Aortic smooth muscle cell (primary cell): Measurements from ENCODE around the gene CENPH. TPM values are rescaled to one million over a fixed set of nuclear protein-coding genes. Genes with fewer than 3 reads are reported as not detected.

ENCODE experiments used
- total RNA-seq: library from RNA; depleted of rRNA; stranded (reverse); fragments of >200 nt; gene quantifications from 2 replicates; pipeline ENCODE4 v1.2.3, GENCODE V29; 2014

The CENPH gene, protein sequence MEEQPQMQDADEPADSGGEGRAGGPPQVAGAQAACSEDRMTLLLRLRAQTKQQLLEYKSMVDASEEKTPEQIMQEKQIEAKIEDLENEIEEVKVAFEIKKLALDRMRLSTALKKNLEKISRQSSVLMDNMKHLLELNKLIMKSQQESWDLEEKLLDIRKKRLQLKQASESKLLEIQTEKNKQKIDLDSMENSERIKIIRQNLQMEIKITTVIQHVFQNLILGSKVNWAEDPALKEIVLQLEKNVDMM
- 12.6 and 14.0 TPM in 2 replicates for total RNA-seq

GRCh38 chr5:69189162-69190086, at the start of gene CENPH:
Gene CENPH, plus strand, starts transcription at chr5:69189583. Its CDS starts 52 bp downstream, at chr5:69189635.

DNA sequence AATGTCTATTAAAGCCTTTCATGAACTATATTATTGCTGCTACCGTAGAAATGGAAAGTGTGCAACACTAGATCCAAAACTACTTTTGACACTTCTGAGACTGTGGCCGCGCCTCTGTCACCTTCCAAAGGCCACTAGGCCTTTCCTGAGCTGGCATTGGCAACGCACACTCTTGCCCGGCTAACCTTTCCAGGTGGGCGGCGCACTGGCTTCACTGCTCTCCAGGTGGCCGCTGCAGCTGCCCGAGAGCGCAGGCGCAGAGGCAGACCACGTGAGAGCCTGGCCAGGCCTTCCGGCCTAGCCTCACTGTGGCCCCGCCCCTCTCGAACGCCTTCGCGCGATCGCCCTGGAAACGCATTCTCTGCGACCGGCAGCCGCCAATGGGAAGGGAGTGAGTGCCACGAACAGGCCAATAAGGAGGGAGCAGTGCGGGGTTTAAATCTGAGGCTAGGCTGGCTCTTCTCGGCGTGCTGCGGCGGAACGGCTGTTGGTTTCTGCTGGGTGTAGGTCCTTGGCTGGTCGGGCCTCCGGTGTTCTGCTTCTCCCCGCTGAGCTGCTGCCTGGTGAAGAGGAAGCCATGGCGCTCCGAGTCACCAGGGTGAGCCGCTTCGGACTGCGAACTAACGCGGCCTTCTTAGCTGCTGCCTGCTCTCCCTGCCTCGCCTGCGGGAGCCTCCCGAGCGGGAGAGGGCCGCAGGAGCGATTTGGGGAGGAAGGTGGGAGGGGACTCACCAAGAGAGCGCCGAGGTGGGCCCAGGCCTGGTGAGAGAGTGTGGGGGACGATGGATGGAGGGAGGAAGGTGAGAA, 22.5 kb upstream of the CENPH start, which contains the start of gene CCNB1:
Gene CCNB1, plus strand, starts transcription at position 465 of the 807 bp plus-strand sequence. Its CDS starts 113 bp downstream, at position 578.

DNA sequence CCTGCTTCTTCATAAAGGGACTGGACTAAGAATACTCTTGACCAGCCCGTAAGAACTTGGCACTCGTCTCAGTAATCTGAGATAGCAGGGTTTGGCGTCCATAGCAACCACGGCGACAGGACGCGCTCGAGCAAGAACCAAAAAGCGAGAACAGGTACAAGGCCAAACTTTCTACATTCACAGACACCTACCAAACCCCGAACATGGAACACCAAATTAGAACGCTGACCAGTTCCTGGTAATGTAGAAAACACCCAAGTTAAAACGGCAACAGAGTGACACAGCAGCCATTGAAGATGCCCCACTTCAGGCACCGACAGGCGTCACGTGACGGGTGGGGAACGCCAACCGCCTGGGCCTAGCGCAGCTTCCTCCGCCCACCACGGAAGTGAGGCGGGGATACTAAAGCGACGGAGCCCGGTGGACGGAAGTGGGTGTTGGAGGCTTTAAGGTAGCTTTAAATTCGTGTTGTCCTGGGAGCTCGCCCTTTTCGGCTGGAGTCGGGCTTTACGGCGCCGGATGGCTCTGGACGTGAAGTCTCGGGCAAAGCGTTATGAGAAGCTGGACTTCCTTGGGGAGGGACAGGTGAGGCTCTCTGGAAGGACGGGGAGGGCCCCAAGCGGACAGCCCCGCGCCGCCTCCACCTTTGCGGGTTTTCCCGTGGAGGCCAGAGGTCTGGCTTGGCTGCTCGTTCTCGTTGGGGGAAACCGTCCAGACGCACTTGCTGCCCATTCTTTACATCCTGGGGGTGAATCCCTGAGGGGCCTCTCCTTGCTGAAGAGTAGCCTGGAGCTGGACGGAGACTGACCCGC, 45.3 kb downstream of the CENPH start, which contains the start of gene CDK7:
Gene CDK7, plus strand, starts transcription at position 430 of the 812 bp plus-strand sequence. Its CDS starts 90 bp downstream, at position 520.

Other genes with a start within 250 kb of the CENPH start
- 69.6 and 79.0 TPM in 2 replicates for gene SLC30A5, start 95.6 kb upstream of the CENPH start, total RNA-seq
- gene CCNB1, start 22.4 kb upstream of the CENPH start, total RNA-seq, result 81.9 and 124 TPM in 2 replicates
- 40.3 and 48.7 TPM in 2 replicates for gene CDK7, start 45.3 kb downstream of the CENPH start, total RNA-seq
- gene CCDC125, start 143.2 kb downstream of the CENPH start, total RNA-seq, result 3.4 and 4.8 TPM in 2 replicates
- 43.3 and 54.7 TPM in 2 replicates for gene AK6, start 179.9 kb downstream of the CENPH start, total RNA-seq
- 78.1 and 87.4 TPM in 2 replicates for gene TAF9, start 179.9 kb downstream of the CENPH start, total RNA-seq
- gene RAD17, start 180.2 kb downstream of the CENPH start, total RNA-seq, result 16.0 and 16.8 TPM in 2 replicates
- gene MARVELD2, start 225.5 kb downstream of the CENPH start, total RNA-seq, result 1.3 and 1.9 TPM in 2 replicates